Astrocyte of the hippocampus (primary cell): ENCODE data around the gene ESRRG.
"Not testable (repeated sequence)": the region's sequence is repeated elsewhere in the genome, so short reads cannot be mapped to it uniquely, and the experiment has no call there.

Source experiments
- DNase-seq: peaks from one replicate; pipeline ENCODE4 v3.0.0; 2011; ENCODE audit warnings: low read depth, low spot score

Gene ESRRG

GRCh38 chr1:216576234-216576937, 146.8 kb downstream of the ESRRG start:
- DNase-seq, result no peak

GRCh38 chr1:216566641-216567205, 156.5 kb downstream of the ESRRG start:
- DNase-seq, result peak; percentile 11

GRCh38 chr1:216563087-216563486, 160.1 kb downstream of the ESRRG start:
- DNase-seq, result no peak

GRCh38 chr1:216562383-216562782, 160.8 kb downstream of the ESRRG start:
- no peak for DNase-seq

GRCh38 chr1:216560527-216560926, 162.7 kb downstream of the ESRRG start:
- peak; percentile 3 for DNase-seq

GRCh38 chr1:216559359-216559758, 163.9 kb downstream of the ESRRG start:
- no peak for DNase-seq

GRCh38 chr1:216555653-216556052, 167.6 kb downstream of the ESRRG start:
- DNase-seq, result no peak

- DNase-seq, result peak; percentile 63
Measured at GRCh38 chr1:216554934-216555333, 168.3 kb downstream of the ESRRG start.

GRCh38 chr1:216553766-216554165, 169.5 kb downstream of the ESRRG start:
- no peak for DNase-seq

- no peak for DNase-seq
Measured at GRCh38 chr1:216553040-216553439, 170.2 kb downstream of the ESRRG start.

- no peak for DNase-seq
Measured at GRCh38 chr1:216549796-216550195, 173.4 kb downstream of the ESRRG start.

GRCh38 chr1:216542741-216543140, 180.5 kb downstream of the ESRRG start:
- DNase-seq, result no peak

GRCh38 chr1:216542263-216542662, 181.0 kb downstream of the ESRRG start:
- DNase-seq, result no peak

- no peak for DNase-seq
Measured at GRCh38 chr1:216535751-216536150, 187.5 kb downstream of the ESRRG start.

GRCh38 chr1:216535059-216535458, 188.2 kb downstream of the ESRRG start:
- no peak for DNase-seq

- DNase-seq, result no peak
Measured at GRCh38 chr1:216533776-216534175, 189.5 kb downstream of the ESRRG start.

GRCh38 chr1:216532251-216532798, 190.9 kb downstream of the ESRRG start:
- DNase-seq, result peak; percentile 12

- peak; percentile 45 for DNase-seq
Measured at GRCh38 chr1:216531263-216532239, 191.7 kb downstream of the ESRRG start.

- not testable (repeated sequence) for DNase-seq
Measured at GRCh38 chr1:216529851-216530250, 193.4 kb downstream of the ESRRG start.

- no peak for DNase-seq
Measured at GRCh38 chr1:216528816-216529215, 194.4 kb downstream of the ESRRG start.

- peak; percentile 14 for DNase-seq
Measured at GRCh38 chr1:216523449-216524190, 199.6 kb downstream of the ESRRG start.
